Measurements from ENCODE around the gene AATK.

Gene AATK

DNA sequence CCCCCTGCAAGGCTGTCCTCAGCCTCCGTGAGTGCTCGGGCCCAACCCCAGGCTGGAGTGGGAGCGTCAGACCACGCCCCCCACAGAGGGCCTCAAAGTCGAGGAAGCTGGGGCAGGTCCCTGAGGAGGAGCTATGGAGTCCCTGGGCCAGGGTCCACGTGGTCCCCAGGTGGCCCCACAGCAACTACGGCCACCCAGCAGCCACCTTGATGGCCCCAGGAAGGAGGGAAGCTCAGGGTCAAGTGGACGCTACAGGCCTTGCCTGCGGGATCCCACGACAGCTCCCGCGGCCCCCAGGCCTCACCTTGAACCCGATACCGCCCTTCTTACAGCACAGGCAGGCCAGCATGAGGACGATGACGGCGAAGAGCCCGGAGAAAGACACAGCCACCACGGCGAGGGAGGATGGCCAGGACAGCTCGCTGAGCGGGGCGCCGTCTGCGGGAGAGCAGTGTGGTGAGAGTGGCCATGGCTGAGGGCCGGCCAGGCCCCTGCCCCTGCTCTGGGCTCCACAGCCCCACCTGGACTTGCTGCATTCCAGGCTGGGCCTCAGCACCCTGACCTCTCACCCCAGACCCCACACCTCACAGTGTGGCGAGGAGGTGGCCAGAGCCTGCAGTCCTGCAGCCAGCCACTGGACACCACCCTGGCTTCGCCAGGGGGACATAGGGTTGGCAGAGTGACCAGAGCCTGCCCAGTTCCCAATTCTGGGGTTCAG is 31.8 kb downstream of the AATK start:
- TF ChIP-seq POLR2AphosphoS5 (IDR thresholded peaks at IDR 0.05; ENCODE audit: low read depth, low read length) (no peak), TAF1 (IDR thresholded peaks at IDR 0.05; ENCODE audit: borderline replicate concordance, low read depth, low read length) (no peak), POLR2A (IDR thresholded peaks at IDR 0.05; ENCODE audit: low read depth, low read length) (no peak)
- FAIRE-seq (no peak), DNase-seq (ENCODE audit: insufficient read length) (no peak)

DNA sequence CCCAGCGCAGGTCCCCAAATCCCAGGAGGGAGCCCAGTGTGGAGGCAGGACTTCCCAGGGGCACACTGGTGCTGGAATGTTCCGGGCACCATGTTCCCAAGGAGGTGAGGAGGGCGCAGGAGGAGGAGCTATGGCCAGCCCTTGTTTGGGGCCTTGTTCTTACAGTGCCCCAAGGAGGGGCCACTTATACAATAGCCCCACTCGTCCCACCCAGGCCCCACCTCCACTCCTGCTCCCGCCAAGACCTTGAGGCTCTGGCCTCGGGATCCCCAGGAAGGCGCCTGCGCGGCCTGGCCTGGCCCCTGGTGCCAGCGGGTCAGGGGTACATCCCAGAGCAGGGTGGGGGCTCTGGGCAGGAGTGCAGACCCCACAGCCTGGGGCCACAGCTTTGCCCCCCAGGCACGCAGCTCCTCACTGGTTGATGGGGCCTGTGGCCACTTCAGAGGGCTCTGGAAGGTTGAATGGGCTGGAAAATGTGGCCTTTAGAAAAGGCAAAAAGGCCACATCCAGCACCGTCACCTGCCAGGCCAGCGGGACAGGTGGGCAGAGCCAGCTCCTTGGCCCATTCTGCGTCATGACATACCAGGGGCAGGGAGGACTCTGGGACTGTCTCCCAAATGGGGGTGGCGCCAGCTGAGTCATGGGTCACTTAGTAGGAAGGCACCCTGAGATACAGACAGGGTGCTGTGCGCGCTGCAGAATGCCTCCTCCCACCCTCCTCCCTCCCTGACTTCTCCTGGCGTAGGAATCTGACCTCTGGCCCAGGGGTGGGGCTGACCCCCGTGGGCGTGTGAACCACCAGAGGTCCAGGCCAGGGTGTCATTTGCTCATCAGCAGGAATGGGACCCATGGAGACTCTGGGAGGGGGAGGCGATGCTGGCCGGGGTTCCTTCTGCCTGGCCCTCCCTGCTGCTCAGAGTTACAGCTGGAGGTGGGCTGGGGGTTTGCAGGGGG is 33.0 kb downstream of the AATK start:
- DNase-seq (ENCODE audit: insufficient read length) (no peak), FAIRE-seq (no peak)
- TF ChIP-seq POLR2A (IDR thresholded peaks at IDR 0.05; ENCODE audit: low read depth, low read length) (no peak), TAF1 (IDR thresholded peaks at IDR 0.05; ENCODE audit: borderline replicate concordance, low read depth, low read length) (no peak), POLR2AphosphoS5 (IDR thresholded peaks at IDR 0.05; ENCODE audit: low read depth, low read length) (no peak)

- DNase-seq (ENCODE audit: insufficient read length) (no peak), FAIRE-seq (no peak)
- TF ChIP-seq POLR2AphosphoS5 (IDR thresholded peaks at IDR 0.05; ENCODE audit: low read depth, low read length) (no peak), POLR2A (IDR thresholded peaks at IDR 0.05; ENCODE audit: low read depth, low read length) (no peak), TAF1 (IDR thresholded peaks at IDR 0.05; ENCODE audit: borderline replicate concordance, low read depth, low read length) (no peak)
These were observed 33.9 kb downstream of the AATK start for GRCh38 chr17:81132197-81132540.

DNA sequence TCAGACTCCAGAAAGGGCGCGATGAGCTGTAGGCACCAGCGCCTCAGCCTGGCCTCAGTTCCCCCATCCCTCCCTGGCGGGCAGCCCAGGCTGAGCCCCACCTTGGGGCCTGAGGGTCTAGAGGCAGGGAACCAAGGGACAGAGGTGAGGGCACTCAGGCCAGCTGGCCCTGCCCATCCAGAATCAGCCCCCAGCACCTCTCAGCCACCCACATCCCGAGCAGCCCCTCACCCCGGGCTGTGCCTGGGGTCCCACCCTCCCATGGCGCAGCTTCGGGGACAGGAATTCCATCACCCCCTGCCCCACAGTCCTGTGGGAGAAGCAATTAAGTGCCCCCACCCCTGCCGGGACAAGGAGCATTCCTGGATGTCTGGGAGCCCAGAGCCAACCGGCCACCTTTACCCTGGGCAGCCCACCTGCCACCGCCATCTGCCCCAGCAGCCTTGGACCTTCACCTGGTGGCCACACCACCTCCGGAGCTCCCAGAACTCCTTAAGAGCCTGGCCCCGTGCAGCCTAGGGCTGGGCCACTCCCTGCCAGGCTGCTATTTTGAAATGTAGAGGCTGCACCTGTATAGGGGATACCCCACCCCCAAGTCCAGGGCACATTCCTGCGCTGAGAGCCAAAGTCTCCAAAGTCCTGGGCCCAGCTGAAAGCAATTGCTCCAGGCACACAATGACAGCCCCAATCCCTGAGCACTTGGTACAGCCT is 34.4 kb downstream of the AATK start:
- no peak for DNase-seq (ENCODE audit: insufficient read length)
- TF ChIP-seq POLR2AphosphoS5 (IDR thresholded peaks at IDR 0.05; ENCODE audit: low read depth, low read length), result no peak
- TF ChIP-seq TAF1 (IDR thresholded peaks at IDR 0.05; ENCODE audit: borderline replicate concordance, low read depth, low read length), result no peak
- TF ChIP-seq POLR2A (IDR thresholded peaks at IDR 0.05; ENCODE audit: low read depth, low read length), result no peak
- FAIRE-seq, result no peak

- no peak for FAIRE-seq
- DNase-seq (ENCODE audit: insufficient read length), result no peak
- TF ChIP-seq POLR2AphosphoS5 (IDR thresholded peaks at IDR 0.05; ENCODE audit: low read depth, low read length), result no peak
- no peak for TF ChIP-seq TAF1 (IDR thresholded peaks at IDR 0.05; ENCODE audit: borderline replicate concordance, low read depth, low read length)
- no peak for TF ChIP-seq POLR2A (IDR thresholded peaks at IDR 0.05; ENCODE audit: low read depth, low read length)
These were observed 35.3 kb downstream of the AATK start for GRCh38 chr17:81130385-81131361.

DNA sequence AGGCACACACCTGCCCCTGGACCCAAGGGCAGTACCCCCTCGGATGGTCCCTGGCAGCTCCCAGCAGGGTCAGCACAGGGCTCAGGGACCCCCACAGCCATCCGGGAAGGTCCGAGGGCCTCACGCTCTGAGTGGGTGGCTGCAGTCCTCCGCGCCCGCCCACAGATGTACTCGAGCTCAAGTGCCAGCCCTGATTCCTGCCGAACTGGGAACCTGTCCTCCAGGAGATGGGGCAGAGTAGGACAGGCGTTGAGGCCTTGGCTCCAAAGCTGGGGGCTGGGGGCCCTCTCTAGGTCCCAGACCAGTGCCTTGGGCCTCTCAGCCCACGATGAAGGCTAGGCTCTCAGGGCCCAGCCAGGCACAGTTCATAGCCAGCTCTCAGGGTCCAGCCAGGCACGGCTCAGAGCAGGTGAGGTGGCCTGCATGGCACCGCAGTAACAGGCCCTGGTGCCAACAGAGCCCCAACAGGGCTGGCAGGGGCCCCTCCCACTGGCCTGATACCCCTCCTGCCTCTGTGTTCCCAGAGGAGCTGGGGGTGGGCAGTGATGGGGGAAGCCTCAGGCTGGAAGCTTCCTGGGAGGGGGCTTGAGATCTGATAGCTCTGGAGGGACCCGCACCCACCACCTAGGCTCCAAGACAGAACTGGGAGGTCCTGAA is 36.2 kb downstream of the AATK start:
- TF ChIP-seq POLR2A (IDR thresholded peaks at IDR 0.05; ENCODE audit: low read depth, low read length) (no peak), TAF1 (IDR thresholded peaks at IDR 0.05; ENCODE audit: borderline replicate concordance, low read depth, low read length) (no peak)
- DNase-seq (ENCODE audit: insufficient read length) (no peak), FAIRE-seq (no peak)

DNA sequence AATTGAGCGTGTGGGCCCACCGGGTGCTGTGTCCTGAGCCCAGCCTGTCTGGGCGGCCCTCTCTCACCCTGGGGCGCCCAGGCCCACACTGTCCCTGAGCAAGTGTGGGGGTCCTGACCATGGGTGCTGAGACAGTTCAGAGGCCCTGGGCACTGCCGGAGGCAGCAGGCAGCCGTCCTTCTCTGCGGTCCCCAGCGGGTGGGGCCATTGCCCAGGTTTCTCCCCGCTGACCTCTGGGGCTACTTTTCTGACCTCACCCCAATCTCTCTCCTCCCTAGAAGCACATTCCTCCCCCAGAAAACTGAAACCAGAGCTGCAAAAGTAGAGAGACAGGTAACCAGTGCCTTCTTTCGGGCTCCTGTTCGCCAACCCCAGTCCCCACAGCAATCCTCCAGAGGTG is 36.7 kb downstream of the AATK start:
- DNase-seq (ENCODE audit: insufficient read length), result no peak
- FAIRE-seq, result no peak
- TF ChIP-seq POLR2AphosphoS5 (IDR thresholded peaks at IDR 0.05; ENCODE audit: low read depth, low read length) (no peak), TAF1 (IDR thresholded peaks at IDR 0.05; ENCODE audit: borderline replicate concordance, low read depth, low read length) (no peak), POLR2A (IDR thresholded peaks at IDR 0.05; ENCODE audit: low read depth, low read length) (no peak)

GRCh38 chr17:81128774-81129173 is 37.2 kb downstream of the AATK start:
- TF ChIP-seq TAF1 (IDR thresholded peaks at IDR 0.05; ENCODE audit: borderline replicate concordance, low read depth, low read length), result no peak
- TF ChIP-seq POLR2A (IDR thresholded peaks at IDR 0.05; ENCODE audit: low read depth, low read length), result no peak
- TF ChIP-seq POLR2AphosphoS5 (IDR thresholded peaks at IDR 0.05; ENCODE audit: low read depth, low read length), result no peak
- no peak for DNase-seq (ENCODE audit: insufficient read length)
- no peak for FAIRE-seq

DNA sequence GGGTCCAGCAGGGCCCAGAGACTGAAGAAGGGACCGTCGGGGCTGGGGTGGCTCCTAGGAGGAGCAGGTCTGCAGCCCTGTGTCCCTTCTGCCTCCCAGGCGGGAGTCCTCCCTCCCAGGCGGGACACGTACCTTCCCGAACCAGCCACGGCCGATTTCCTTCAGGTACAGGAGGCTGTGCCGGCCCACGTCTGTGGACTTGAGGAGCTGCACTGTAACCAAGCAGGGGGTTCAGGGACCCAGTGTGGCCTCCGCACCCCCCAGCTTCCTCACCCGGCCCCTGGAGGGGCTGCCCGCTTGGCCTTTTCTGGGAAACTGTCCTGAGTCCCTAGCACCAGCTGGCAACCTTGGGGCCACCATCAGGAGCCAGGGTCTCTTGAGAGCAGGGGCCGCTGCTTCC is 37.7 kb downstream of the AATK start:
- TF ChIP-seq POLR2AphosphoS5 (IDR thresholded peaks at IDR 0.05; ENCODE audit: low read depth, low read length) (no peak), TAF1 (IDR thresholded peaks at IDR 0.05; ENCODE audit: borderline replicate concordance, low read depth, low read length) (no peak), POLR2A (IDR thresholded peaks at IDR 0.05; ENCODE audit: low read depth, low read length) (no peak)
- FAIRE-seq, result no peak
- no peak for DNase-seq (ENCODE audit: insufficient read length)

- FAIRE-seq (no peak), DNase-seq (ENCODE audit: insufficient read length) (no peak)
- TF ChIP-seq POLR2A (IDR thresholded peaks at IDR 0.05; ENCODE audit: low read depth, low read length) (no peak), POLR2AphosphoS5 (IDR thresholded peaks at IDR 0.05; ENCODE audit: low read depth, low read length) (no peak), TAF1 (IDR thresholded peaks at IDR 0.05; ENCODE audit: borderline replicate concordance, low read depth, low read length) (no peak)
These were observed 38.4 kb downstream of the AATK start for GRCh38 chr17:81127526-81128177.
